Measurements from ENCODE around the gene SLX4IP. TPM values are rescaled to one million over a fixed set of nuclear protein-coding genes. Genes with fewer than 3 reads are reported as not detected.
"Not testable (repeated sequence)": the region's sequence is repeated elsewhere in the genome, so short reads cannot be mapped to it uniquely, and the experiment has no call there.

The SLX4IP gene
- total RNA-seq, 4 donors from 2014 or later, result 3.4 to 6.3 (median 3.9) TPM

DNA sequence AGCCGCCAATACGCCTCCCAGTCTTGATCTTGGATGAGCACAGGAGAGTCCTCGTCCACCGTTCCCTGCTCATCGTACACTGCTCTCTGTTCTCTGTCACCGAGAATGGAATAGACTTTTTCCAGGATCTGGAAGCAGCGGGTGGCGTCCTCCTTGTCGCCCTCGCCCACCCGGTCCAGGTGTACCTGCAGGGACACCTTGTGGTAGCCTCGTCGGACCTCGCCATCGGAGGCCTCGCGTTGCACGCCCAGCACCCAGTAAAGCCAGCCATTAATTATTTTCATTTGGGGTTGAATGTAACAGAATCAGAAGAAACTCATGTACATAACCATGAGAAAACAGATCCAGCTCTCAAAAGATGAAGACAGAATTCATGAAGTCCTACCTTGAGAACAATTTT is 178.8 kb downstream of the SLX4IP start:
- TF ChIP-seq POLR2A (IDR thresholded peaks at IDR 0.05), result no peak
- TF ChIP-seq, protein P1, sequence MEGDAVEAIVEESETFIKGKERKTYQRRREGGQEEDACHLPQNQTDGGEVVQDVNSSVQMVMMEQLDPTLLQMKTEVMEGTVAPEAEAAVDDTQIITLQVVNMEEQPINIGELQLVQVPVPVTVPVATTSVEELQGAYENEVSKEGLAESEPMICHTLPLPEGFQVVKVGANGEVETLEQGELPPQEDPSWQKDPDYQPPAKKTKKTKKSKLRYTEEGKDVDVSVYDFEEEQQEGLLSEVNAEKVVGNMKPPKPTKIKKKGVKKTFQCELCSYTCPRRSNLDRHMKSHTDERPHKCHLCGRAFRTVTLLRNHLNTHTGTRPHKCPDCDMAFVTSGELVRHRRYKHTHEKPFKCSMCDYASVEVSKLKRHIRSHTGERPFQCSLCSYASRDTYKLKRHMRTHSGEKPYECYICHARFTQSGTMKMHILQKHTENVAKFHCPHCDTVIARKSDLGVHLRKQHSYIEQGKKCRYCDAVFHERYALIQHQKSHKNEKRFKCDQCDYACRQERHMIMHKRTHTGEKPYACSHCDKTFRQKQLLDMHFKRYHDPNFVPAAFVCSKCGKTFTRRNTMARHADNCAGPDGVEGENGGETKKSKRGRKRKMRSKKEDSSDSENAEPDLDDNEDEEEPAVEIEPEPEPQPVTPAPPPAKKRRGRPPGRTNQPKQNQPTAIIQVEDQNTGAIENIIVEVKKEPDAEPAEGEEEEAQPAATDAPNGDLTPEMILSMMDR (IDR thresholded peaks at IDR 0.05), result no peak
- Histone ChIP-seq H3K27ac (no peak overlapping the region), H3K36me3 (no peaks in the 10 kb centered on the region), H3K4me3 (no peak overlapping the region), H3K27me3 (no peaks in the 10 kb centered on the region), H3K4me1 (peaks cover 0 to 44% (median 14%) of the 10 kb centered on the region in 3 donors), H3K9me3 (no peaks in the 10 kb centered on the region)
- no peak for DNase-seq
- WGBS, 2 donors, result 91 to 96% methylated on average over 18 of the region's 18 CpGs
- intact Hi-C loops (cut with DNase I), result no loop called here

DNA sequence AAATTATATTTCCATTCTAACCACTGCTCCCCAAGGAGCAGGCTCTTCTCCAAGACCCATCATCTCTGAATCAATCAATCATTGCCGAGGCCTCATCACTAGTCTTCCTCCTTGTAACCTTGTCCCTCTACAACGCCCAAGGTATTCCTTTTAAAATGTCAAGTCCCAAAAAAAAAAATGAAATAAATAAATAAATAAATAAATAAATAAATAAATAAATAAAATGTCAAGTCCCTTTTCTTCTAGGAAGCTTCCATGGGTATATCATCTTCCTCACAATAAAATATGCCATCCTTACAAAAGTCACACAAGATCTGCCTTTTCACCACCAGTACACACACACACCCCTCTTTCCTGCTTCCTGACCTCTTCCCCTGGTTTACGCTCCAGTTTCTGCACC is 181.1 kb downstream of the SLX4IP start:
- TF ChIP-seq, protein P1 (IDR thresholded peaks at IDR 0.05), result no peak
- no peak for TF ChIP-seq POLR2A (IDR thresholded peaks at IDR 0.05)
- WGBS, 2 donors, result 95% methylated on average over 3 of the region's 3 CpGs
- Histone ChIP-seq H3K27me3 (no peaks in the 10 kb centered on the region), H3K9me3 (no peaks in the 10 kb centered on the region), H3K27ac (no peak overlapping the region), H3K4me3 (no peak overlapping the region), H3K36me3 (no peaks in the 10 kb centered on the region), H3K4me1 (peaks cover 0 to 45% (median 11%) of the 10 kb centered on the region in 3 donors)
- intact Hi-C loops (cut with DNase I), result no loop called here
- DNase-seq, result no peak

DNA sequence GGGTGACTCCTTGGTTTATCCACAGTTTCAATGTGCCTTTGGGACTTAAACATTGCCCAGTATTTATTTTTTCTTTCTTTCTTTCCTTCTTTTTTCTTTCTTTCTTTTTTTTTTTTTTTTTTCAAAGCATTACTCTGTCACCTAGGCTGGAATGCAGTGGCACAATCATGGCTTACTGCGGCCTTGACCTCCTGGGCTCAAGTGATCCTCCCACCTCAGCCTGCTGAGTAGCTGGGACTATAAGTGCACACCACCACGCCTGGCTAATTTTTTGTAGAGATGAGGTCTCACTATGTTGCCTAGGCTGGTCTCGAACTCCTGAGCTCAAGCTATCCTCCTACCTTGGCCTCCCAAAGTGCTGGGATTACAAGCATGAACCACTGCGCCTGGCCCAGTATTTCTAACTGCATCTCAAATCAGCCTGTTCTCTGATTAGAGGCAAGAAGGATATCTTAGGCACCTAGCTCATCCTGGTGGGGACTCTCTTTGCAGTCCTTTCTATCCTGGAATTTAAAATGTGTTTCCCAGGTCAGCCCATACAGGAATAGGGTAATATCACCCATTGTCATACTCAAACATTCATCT is 182.5 kb downstream of the SLX4IP start:
- Histone ChIP-seq H3K4me1 (peaks cover 5 to 53% (median 17%) of the 10 kb centered on the region in 3 donors), H3K27ac (peak overlapping the region in 1 of 4 donors; percentile 89)
- H3K27me3 ChIP-seq; H3K36me3 ChIP-seq; DNase-seq; H3K4me3 ChIP-seq; intact Hi-C loops (cut with DNase I); H3K9me3 ChIP-seq: not testable (repeated sequence)
- 98 to 100% methylated on average over 4 of the region's 4 CpGs for WGBS, 2 donors

DNA sequence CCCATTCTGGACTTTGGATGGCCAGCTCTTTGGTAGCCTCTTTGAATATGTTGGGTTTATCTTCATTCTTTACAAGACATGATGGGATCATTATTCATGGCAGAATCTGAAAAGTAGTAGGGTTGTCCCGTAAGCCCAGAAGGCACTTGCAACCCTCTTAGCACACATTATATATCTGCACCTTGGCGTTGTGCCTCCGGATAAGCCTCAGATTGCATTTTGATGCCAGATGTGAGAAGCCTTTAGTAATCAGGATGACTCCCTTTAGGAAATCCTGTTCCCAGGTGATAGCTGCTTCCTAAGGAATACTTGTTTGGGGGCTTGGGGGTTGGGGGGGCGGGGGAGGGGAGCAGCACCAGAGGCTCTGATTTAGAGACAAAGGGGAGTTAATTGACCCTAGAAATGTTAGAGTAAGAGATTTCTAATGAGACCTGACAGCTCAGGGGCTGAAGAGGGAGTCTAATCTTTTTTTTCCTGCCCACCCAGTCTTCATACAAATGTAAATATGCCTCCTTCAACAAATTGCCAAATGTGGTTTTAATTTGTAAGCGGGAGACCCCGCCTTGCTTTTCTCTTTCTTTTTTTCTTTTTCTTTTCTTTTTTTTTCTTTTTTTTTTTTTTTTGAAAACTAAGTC is 183.6 kb downstream of the SLX4IP start:
- no peaks in the 10 kb centered on the region for H3K9me3 ChIP-seq
- TF ChIP-seq POLR2A (IDR thresholded peaks at IDR 0.05), result no peak
- TF ChIP-seq, protein P1 (IDR thresholded peaks at IDR 0.05), result no peak
- DNase-seq, result no peak
- H3K4me3 ChIP-seq, result no peak overlapping the region
- intact Hi-C loops (cut with DNase I), result no loop called here
- 37 to 48% methylated on average over 4 to 6 of the region's 6 CpGs for WGBS, 2 donors
- H3K36me3 ChIP-seq, result no peaks in the 10 kb centered on the region
- H3K27me3 ChIP-seq, result no peaks in the 10 kb centered on the region
- H3K27ac ChIP-seq, result peak overlapping the region in 3 of 4 donors; percentile 77 to 89 (median 85)
- H3K4me1 ChIP-seq, result peaks cover 14 to 58% (median 26%) of the 10 kb centered on the region in 3 donors

DNA sequence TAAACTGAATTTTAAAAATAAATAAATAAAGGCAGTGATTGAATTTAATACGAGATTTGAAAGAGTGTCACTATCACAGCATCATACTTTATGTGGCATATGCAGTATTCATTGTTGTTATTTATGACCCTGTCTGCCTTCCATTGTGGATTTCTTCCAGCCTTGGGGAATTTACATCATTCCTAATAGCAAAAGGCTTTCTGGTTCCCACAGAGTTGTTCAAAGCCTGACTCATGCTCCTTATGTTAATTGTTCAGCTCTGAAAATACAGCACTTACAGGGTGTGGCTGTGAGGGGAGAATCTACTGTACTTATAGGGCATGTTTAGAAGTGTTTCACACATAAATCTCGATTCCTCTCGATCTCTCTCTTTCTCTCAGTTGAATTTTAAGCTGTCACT is 184.3 kb downstream of the SLX4IP start:
- intact Hi-C loops (cut with DNase I), result no loop called here
- no peaks in the 10 kb centered on the region for H3K36me3 ChIP-seq
- H3K4me3 ChIP-seq, result no peak overlapping the region
- no peaks in the 10 kb centered on the region for H3K9me3 ChIP-seq
- no peak for DNase-seq
- no peaks in the 10 kb centered on the region for H3K27me3 ChIP-seq
- H3K27ac ChIP-seq, result peak overlapping the region; percentile 77 to 89 (median 83)
- TF ChIP-seq, protein P1 (IDR thresholded peaks at IDR 0.05), result no peak
- TF ChIP-seq POLR2A (IDR thresholded peaks at IDR 0.05), result no peak
- 28 to 52% methylated on average over 3 of the region's 3 CpGs for WGBS, 2 donors
- peaks cover 16 to 64% (median 29%) of the 10 kb centered on the region in 3 donors for H3K4me1 ChIP-seq

All from esophagus squamous epithelium (tissue), 5 donors.